Mesodermal cell (in vitro differentiated cells): ENCODE results near the gene GATA5.

Source experiments
- H3K27ac ChIP-seq: 2 replicates; pipeline ENCODE4 v1.7.0; 2013; ENCODE audit warnings: mild to moderate bottlenecking, low read depth, low read length, moderate library complexity; ENCODE audit not compliant: severe bottlenecking
- H3K36me3 ChIP-seq: 2 replicates; pipeline ENCODE4 v1.7.1; 2013; ENCODE audit warnings: mild to moderate bottlenecking, low read length, moderate library complexity; ENCODE audit not compliant: control insufficient read depth, insufficient read depth
- H3K4me1 ChIP-seq: one replicate; pipeline ENCODE4 v1.7.1; 2013; ENCODE audit warnings: mild to moderate bottlenecking, low read length; ENCODE audit not compliant: insufficient read depth, control insufficient read depth, poor library complexity, severe bottlenecking
- H3K4me3 ChIP-seq: 2 replicates; pipeline ENCODE4 v1.7.0; 2013; ENCODE audit warnings: low read length, control low read depth, mild to moderate bottlenecking; ENCODE audit not compliant: insufficient read depth, poor library complexity, severe bottlenecking; ENCODE audit errors: extremely low read depth
- H3K9me3 ChIP-seq: 2 replicates; pipeline ENCODE4 v1.7.1; 2013; ENCODE audit warnings: mild to moderate bottlenecking, low read length, moderate library complexity; ENCODE audit not compliant: control insufficient read depth
- WGBS, 2 experiments: methylation state at CpG; one replicate each; pipeline ENCODE4 v1.1.5; 2013; ENCODE audit warnings: missing lambda C conversion rate in 2 of 2; ENCODE audit not compliant: insufficient coverage in 2 of 2; 5-methylcytosine and 5-hydroxymethylcytosine counted together

GATA5 gene

GRCh38 chr20:62461834-62462233 lies 14.0 kb downstream of the GATA5 start:
- peaks cover 3% of the 10 kb centered on the region for H3K4me1 ChIP-seq
- H3K4me3 ChIP-seq = no peak overlapping the region
- H3K27ac ChIP-seq = no peak overlapping the region
- H3K9me3 ChIP-seq = no peaks in the 10 kb centered on the region
- peaks cover 5% of the 10 kb centered on the region for H3K36me3 ChIP-seq
- WGBS, 2 experiments = 94% methylated on average over 13 of the region's 13 CpGs

GRCh38 chr20:62461157-62461556 lies 14.6 kb downstream of the GATA5 start:
- Histone ChIP-seq H3K4me1 (peaks cover 3% of the 10 kb centered on the region), H3K9me3 (no peaks in the 10 kb centered on the region), H3K4me3 (no peak overlapping the region), H3K27ac (no peak overlapping the region), H3K36me3 (peaks cover 5% of the 10 kb centered on the region)
- 92 to 96% methylated on average over 8 to 10 of the region's 10 CpGs for WGBS, 2 experiments

GRCh38 chr20:62460678-62461077 lies 15.1 kb downstream of the GATA5 start:
- Histone ChIP-seq H3K9me3 (no peaks in the 10 kb centered on the region), H3K27ac (no peak overlapping the region), H3K36me3 (peaks cover under 1% of the 10 kb centered on the region), H3K4me1 (peaks cover 5% of the 10 kb centered on the region), H3K4me3 (no peak overlapping the region)
- WGBS, 2 experiments = 93 to 97% methylated on average over 13 to 15 of the region's 15 CpGs

- H3K9me3 ChIP-seq = no peaks in the 10 kb centered on the region
- H3K36me3 ChIP-seq = no peaks in the 10 kb centered on the region
- no peak overlapping the region for H3K27ac ChIP-seq
- peaks cover 7% of the 10 kb centered on the region for H3K4me1 ChIP-seq
- 66 to 76% methylated on average over 9 to 13 of the region's 14 CpGs for WGBS, 2 experiments
- H3K4me3 ChIP-seq = no peak overlapping the region
Observed at GRCh38 chr20:62459488-62459887, 16.3 kb downstream of the GATA5 start.

- WGBS, 2 experiments = 92% methylated on average over 31 to 36 of the region's 41 CpGs
Observed at GRCh38 chr20:62458275-62459251, 17.2 kb downstream of the GATA5 start.

GRCh38 chr20:62457831-62458230 lies 18.0 kb downstream of the GATA5 start:
- Histone ChIP-seq H3K27ac (no peak overlapping the region), H3K36me3 (no peaks in the 10 kb centered on the region), H3K9me3 (no peaks in the 10 kb centered on the region), H3K4me1 (peaks cover 7% of the 10 kb centered on the region), H3K4me3 (no peak overlapping the region)
- 92 to 95% methylated on average over 7 to 19 of the region's 20 CpGs for WGBS, 2 experiments

More at GRCh38 chr20:62458275-62459251, 17.2 kb downstream of the GATA5 start:
- Histone ChIP-seq H3K36me3 (no peaks in the 10 kb centered on the region), H3K27ac (no peak overlapping the region), H3K4me3 (no peak overlapping the region), H3K4me1 (peaks cover 7% of the 10 kb centered on the region), H3K9me3 (no peaks in the 10 kb centered on the region)

- H3K9me3 ChIP-seq = no peaks in the 10 kb centered on the region
- no peak overlapping the region for H3K4me3 ChIP-seq
- H3K36me3 ChIP-seq = no peaks in the 10 kb centered on the region
- no peak overlapping the region for H3K27ac ChIP-seq
- H3K4me1 ChIP-seq = peaks cover 7% of the 10 kb centered on the region
- WGBS, 2 experiments = 90 to 99% methylated on average over 12 to 17 of the region's 17 CpGs
Observed at GRCh38 chr20:62457098-62457497, 18.7 kb downstream of the GATA5 start.

- peaks cover 7% of the 10 kb centered on the region for H3K4me1 ChIP-seq
- H3K27ac ChIP-seq = no peak overlapping the region
- no peaks in the 10 kb centered on the region for H3K36me3 ChIP-seq
- WGBS, 2 experiments = 74 to 87% methylated on average over 11 to 13 of the region's 15 CpGs
- H3K9me3 ChIP-seq = no peaks in the 10 kb centered on the region
- no peak overlapping the region for H3K4me3 ChIP-seq
Observed at GRCh38 chr20:62455929-62456328, 19.9 kb downstream of the GATA5 start.

GRCh38 chr20:62454904-62455636 lies 20.7 kb downstream of the GATA5 start:
- H3K4me1 ChIP-seq = peaks cover 7% of the 10 kb centered on the region
- no peak overlapping the region for H3K4me3 ChIP-seq
- no peak overlapping the region for H3K27ac ChIP-seq
- no peaks in the 10 kb centered on the region for H3K9me3 ChIP-seq
- WGBS, 2 experiments = 79 to 80% methylated on average over 25 to 30 of the region's 30 CpGs
- H3K36me3 ChIP-seq = no peaks in the 10 kb centered on the region

GRCh38 chr20:62453186-62453808 lies 22.5 kb downstream of the GATA5 start:
- H3K36me3 ChIP-seq = no peaks in the 10 kb centered on the region
- WGBS, 2 experiments = 90 to 93% methylated on average over 15 to 16 of the region's 17 CpGs
- H3K4me3 ChIP-seq = no peak overlapping the region
- no peak overlapping the region for H3K27ac ChIP-seq
- H3K4me1 ChIP-seq = peaks cover 5% of the 10 kb centered on the region
- H3K9me3 ChIP-seq = no peaks in the 10 kb centered on the region
